Measurements from ENCODE around the gene SCUBE1. TPM values are rescaled to one million over a fixed set of nuclear protein-coding genes. Genes with fewer than 3 reads are reported as not detected.

The SCUBE1 gene
- total RNA-seq, 1 donor from 2014 or later, result 0.91 TPM

DNA sequence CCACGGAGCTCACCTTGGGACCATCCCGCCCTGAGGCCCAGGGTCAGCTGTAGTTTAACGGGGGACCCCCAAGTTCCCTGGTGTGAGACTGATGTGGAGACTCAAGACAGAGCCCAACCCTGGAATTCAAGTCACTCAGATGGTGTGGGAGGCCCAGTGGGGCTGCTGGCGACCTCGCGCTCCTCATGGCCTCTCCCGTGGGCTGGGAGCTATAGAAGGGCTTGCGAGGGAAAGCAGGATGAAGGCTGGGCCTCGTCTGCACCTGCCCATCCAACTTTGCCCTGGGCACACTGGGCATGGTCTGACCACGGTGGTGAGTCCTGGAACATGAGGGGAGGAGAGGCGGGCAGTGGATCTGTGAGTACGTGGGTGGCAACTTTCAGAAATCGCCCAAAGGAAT lies 142.6 kb downstream of the SCUBE1 start:
- Mint-ChIP-seq H3K4me1 (ENCODE audit: unreplicated experiment) (peaks cover 17% of the 10 kb centered on the region), H3K27ac (ENCODE audit: unreplicated experiment) (no peak overlapping the region), H3K27me3 (ENCODE audit: unreplicated experiment) (no peaks in the 10 kb centered on the region), H3K36me3 (ENCODE audit: unreplicated experiment) (no peaks in the 10 kb centered on the region), H3K4me3 (ENCODE audit: unreplicated experiment) (no peak overlapping the region), H3K9me3 (ENCODE audit: unreplicated experiment) (no peaks in the 10 kb centered on the region)
- DNase-seq (ENCODE audit: extremely low spot score, unreplicated experiment), result no peak
- TF ChIP-seq, protein P1, sequence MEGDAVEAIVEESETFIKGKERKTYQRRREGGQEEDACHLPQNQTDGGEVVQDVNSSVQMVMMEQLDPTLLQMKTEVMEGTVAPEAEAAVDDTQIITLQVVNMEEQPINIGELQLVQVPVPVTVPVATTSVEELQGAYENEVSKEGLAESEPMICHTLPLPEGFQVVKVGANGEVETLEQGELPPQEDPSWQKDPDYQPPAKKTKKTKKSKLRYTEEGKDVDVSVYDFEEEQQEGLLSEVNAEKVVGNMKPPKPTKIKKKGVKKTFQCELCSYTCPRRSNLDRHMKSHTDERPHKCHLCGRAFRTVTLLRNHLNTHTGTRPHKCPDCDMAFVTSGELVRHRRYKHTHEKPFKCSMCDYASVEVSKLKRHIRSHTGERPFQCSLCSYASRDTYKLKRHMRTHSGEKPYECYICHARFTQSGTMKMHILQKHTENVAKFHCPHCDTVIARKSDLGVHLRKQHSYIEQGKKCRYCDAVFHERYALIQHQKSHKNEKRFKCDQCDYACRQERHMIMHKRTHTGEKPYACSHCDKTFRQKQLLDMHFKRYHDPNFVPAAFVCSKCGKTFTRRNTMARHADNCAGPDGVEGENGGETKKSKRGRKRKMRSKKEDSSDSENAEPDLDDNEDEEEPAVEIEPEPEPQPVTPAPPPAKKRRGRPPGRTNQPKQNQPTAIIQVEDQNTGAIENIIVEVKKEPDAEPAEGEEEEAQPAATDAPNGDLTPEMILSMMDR (IDR thresholded peaks at IDR 0.05), result no peak

DNA sequence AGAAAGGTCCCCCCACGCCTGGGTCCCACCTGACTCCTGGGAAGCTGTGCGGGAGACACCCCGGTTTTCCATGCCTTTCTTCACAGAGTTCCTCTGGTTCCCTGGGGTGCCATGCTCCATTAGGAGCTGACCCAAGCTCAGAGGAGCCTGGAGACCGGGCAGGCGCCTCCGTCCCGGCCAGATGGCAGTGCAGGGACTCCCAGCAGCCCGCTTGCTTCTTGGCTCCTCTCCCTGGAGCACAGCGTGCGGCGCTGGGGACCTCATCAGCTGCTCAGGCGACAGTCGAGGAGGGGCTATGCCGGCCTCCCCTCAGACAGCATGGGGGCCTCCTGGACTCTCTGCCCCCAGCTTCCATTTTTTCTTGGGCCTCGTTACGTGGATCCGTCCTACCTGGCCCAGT lies 143.1 kb downstream of the SCUBE1 start:
- Mint-ChIP-seq H3K9me3 (ENCODE audit: unreplicated experiment) (no peaks in the 10 kb centered on the region), H3K4me3 (ENCODE audit: unreplicated experiment) (no peak overlapping the region), H3K27me3 (ENCODE audit: unreplicated experiment) (no peaks in the 10 kb centered on the region), H3K4me1 (ENCODE audit: unreplicated experiment) (peaks cover 17% of the 10 kb centered on the region), H3K36me3 (ENCODE audit: unreplicated experiment) (no peaks in the 10 kb centered on the region), H3K27ac (ENCODE audit: unreplicated experiment) (no peak overlapping the region)
- DNase-seq (ENCODE audit: extremely low spot score, unreplicated experiment), result no peak
- TF ChIP-seq, protein P1 (IDR thresholded peaks at IDR 0.05), result no peak

DNA sequence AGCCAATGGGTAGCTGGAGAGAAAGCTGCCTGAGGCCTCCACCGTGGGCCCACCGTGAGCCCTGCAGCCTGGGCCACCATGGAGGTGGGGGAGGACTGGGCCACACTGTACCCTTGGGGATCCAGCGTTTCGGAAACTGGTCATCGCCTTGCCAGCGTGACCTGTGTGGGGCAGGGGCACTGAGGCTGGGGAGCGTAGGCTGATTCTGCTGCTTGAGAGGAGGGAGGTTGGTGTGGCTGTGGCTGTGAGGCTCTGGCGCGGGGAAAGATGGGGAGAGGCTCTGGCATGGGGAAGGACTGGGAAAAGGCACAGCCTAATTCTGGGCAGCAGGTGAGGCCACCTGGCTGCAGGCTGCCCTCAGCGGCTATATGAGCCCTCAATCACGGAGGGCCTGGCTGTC lies 143.6 kb downstream of the SCUBE1 start:
- no peak overlapping the region for H3K4me3 Mint-ChIP-seq (ENCODE audit: unreplicated experiment)
- no peaks in the 10 kb centered on the region for H3K27me3 Mint-ChIP-seq (ENCODE audit: unreplicated experiment)
- peaks cover 17% of the 10 kb centered on the region for H3K4me1 Mint-ChIP-seq (ENCODE audit: unreplicated experiment)
- DNase-seq (ENCODE audit: extremely low spot score, unreplicated experiment), result no peak
- H3K36me3 Mint-ChIP-seq (ENCODE audit: unreplicated experiment), result no peaks in the 10 kb centered on the region
- TF ChIP-seq, protein P1 (IDR thresholded peaks at IDR 0.05), result no peak
- no peak overlapping the region for H3K27ac Mint-ChIP-seq (ENCODE audit: unreplicated experiment)
- H3K9me3 Mint-ChIP-seq (ENCODE audit: unreplicated experiment), result no peaks in the 10 kb centered on the region

DNA sequence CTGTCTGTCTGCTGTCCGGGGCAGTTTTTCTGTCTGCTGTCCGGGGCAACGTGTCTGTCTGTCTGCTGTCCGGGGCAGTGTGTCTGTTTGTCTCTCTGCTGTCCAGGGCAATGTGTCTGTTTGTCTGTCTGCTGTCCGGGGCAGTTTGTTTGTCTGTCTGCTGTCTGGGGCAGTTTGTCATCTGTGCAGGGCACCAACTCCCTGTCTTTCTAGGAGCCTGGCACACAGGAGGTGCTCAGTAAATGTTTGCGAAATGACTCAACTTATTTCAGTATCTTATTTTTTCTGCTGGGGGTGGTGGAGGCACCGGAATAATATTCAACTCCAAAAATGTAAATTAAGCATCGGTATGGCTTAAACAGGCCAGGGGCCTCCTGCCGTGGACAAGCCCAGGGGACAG lies 144.2 kb downstream of the SCUBE1 start:
- Mint-ChIP-seq H3K27ac (ENCODE audit: unreplicated experiment) (peak overlapping the region; percentile 40), H3K36me3 (ENCODE audit: unreplicated experiment) (no peaks in the 10 kb centered on the region), H3K4me3 (ENCODE audit: unreplicated experiment) (no peak overlapping the region), H3K9me3 (ENCODE audit: unreplicated experiment) (no peaks in the 10 kb centered on the region), H3K27me3 (ENCODE audit: unreplicated experiment) (no peaks in the 10 kb centered on the region), H3K4me1 (ENCODE audit: unreplicated experiment) (peaks cover 17% of the 10 kb centered on the region)
- DNase-seq (ENCODE audit: extremely low spot score, unreplicated experiment), result no peak
- TF ChIP-seq, protein P1 (IDR thresholded peaks at IDR 0.05), result no peak

DNA sequence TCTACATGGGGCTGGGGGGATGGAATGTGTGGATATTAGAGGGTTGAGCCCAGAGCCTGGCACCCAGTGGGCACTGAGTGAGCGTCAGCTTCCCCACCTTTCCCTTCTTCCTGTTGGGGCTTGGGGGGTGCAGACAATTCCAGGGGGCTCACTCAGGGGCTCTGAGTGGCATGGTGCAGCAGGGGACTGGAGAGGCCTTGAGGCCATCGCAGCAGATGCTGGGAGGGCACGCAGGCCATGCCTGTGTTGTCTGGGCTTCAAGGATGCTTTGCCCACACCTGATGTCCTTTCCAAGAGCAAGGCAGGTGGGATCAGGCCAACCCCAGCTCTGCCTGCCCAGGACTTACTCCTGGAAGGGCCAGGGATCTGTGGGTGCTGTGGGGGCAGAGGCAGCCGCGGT lies 145.0 kb downstream of the SCUBE1 start:
- no peak overlapping the region for H3K27ac Mint-ChIP-seq (ENCODE audit: unreplicated experiment)
- no peaks in the 10 kb centered on the region for H3K27me3 Mint-ChIP-seq (ENCODE audit: unreplicated experiment)
- no peak overlapping the region for H3K4me3 Mint-ChIP-seq (ENCODE audit: unreplicated experiment)
- DNase-seq (ENCODE audit: extremely low spot score, unreplicated experiment), result no peak
- H3K9me3 Mint-ChIP-seq (ENCODE audit: unreplicated experiment), result no peaks in the 10 kb centered on the region
- H3K4me1 Mint-ChIP-seq (ENCODE audit: unreplicated experiment), result peaks cover 17% of the 10 kb centered on the region
- TF ChIP-seq, protein P1 (IDR thresholded peaks at IDR 0.05), result no peak
- no peaks in the 10 kb centered on the region for H3K36me3 Mint-ChIP-seq (ENCODE audit: unreplicated experiment)
